CD4-positive, alpha-beta T cell treated with Interleukin-17A for 4 hours (primary cell): Measurements from ENCODE around the gene CIAO1.
"Not testable (repeated sequence)": the region's sequence is repeated elsewhere in the genome, so short reads cannot be mapped to it uniquely, and the experiment has no call there.

Experiments used
- DNase-seq: peaks from one replicate; pipeline ENCODE4 v3.0.0-alpha.2; 2020; ENCODE audit warnings: mixed read lengths

The CIAO1 gene

DNA sequence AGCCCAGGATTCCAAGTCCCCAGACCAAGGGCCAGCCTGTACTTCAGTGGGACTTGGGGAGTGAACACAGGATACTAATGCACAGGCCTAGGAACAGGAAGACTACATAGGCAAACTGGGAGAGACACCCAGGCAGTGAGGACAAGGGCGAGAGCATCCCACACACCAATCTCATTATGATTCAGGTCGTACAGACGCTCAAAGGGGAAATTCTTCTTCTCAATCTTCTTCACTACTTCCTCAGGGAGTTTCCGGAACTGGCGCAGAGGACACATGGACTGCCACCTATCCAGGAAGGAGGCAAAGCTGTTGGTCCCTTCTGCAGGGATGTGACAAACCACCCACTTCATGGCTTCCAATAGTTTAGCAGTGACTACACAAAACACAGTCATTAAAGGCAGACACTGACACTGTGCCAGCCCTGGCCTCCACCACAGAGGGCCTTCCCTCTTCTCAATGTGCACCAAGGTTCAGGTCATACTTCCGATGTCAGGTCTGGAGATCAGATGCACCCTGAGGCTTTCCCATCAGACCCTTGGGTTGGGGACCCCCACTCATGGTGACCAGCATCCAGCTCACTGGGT lies 21.3 kb downstream of the CIAO1 start:
- DNase-seq, result no peak

DNA sequence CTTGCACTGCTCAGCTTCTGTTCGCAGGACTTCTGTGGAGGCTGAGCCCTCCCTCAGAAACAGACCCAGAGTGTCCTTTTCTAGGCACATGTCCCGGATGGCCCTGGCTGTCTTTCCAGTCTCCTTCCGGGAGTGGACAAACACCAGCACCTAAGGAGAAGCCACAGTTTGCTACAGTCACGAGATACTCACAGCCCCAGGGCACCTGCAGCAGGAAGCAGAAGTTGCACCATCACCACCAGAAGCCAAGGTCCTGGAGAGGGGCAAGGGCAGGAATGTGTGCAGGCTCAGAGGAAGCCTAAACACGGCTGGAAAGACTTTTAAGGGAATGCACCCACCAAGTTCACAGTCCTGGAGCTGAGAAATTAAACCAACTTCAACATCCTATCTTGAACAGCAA lies 25.7 kb downstream of the CIAO1 start:
- DNase-seq, result no peak

DNA sequence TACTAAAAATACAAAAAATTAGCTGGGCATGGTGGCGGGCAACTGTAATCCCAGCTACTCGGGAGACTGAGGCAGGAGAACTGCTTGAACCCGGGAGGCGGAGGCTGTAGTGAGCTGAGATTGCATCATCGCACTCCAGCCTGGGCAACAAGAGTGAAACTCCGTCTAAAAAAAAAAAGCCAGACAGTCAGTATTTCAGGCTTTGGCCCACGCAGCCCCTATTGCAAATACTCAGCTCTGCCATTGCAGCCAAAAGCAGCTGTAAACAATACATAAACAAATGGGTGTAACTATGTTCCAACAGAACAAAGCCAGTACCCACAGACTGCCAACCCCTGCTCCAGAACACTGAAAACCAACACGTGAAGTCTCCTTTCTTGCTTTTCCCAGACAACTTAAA lies 28.2 kb downstream of the CIAO1 start:
- not testable (repeated sequence) for DNase-seq

DNA sequence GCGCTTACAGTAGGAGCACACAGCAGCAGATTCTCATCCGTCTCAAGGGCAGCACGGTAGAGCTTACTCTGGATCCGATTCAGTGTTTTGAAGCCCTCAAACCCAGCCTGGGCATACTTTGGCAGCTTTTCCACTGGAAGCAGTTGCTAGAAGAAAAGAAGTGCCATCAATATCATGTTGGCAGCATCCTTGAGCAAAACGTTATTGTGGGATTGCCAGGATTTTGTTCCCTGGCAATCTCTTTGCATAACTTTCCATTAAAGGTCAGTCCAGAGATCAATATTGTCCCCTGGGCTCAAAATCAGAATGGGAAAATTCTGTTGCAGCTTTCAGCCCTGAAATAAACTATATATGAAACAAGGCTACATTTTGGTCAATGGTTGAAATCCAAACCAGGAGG lies 30.9 kb downstream of the CIAO1 start:
- no peak for DNase-seq

DNA sequence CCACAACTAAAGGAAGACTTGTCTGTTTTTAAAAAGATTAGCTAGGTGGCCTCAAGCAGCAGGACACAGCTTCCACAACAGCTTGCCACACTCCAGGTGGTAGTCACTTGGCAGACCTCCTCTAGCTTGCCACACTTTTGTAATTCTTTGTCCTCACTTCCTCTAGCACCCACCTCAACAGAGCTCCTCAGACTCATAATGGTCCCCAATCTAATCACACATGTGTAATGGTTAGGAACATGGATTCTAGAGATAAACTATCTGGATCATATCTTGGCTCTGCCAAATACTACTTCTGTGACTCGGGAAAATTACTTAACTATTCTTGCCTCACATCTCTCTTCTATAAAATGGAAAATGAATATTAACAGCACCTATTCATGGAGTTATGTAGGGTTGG lies 35.8 kb downstream of the CIAO1 start:
- DNase-seq, result no peak

DNA sequence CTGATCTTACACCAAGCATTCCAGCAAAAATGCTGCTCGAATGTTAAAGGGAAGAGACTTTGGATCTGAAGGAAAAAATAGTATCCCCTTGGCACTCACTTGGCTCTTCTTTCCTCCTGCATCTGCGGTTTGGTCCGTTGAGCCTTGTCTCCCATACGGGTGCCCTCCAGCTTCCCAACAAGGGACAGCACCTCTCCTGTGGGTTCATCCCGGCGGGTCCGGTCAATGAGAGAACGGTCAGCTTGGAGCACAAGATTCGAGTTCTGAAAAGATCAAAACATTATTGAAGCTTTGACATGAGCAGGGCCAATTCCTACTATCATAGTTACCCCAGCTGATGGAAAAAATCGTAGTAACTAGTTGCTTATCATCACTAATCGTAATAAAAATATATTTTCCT lies 38.6 kb downstream of the CIAO1 start:
- DNase-seq, result no peak

DNA sequence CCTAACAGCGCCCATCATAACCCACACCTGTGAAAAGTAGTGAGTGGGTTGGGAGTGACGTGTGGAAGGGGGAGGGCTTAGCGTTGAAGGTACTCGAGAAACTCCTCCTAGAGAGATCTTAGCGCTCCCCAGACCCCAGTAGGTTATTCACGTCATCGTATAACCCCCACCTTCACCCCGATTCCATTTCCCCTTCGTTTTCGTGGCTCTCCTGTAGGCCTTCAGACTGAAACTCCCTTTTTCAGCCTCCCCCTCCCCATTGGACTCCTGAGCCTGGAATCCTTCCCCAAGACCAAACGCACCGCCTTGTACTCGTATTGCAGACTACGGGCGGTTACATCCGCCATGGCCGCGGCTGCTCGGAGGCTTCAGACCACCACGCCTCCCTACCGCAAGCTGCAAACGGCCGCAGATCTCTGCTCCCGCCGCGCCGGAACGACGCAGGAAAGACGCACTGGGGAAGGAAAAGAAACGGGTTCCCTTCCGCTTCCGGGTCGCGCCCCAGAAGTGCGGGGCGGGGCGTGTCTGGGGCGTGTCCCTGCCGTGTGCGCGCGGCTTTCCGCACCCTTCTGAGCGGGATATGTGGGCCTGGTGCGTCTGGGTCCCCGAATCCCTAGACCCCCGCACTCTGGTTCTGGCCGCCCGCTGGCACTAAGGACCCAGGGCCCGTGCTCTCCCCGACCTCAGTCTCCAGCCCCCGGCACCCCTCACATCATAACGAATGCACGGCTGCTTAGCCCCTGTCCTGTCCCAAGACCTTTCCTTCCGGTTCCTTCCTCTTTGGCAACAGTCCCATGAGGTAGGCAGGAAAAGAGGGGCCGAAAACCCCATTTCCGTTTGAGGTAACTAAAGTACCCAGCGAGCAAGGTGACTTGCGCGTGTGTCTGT lies 39.3 kb downstream of the CIAO1 start, which contains the start of gene SNRNP200:
Gene SNRNP200, minus strand, starts transcription at position 456 of the 888 bp plus-strand sequence. Its CDS starts 109 bp downstream, at position 347.
- DNase-seq, result peak; percentile 93

DNA sequence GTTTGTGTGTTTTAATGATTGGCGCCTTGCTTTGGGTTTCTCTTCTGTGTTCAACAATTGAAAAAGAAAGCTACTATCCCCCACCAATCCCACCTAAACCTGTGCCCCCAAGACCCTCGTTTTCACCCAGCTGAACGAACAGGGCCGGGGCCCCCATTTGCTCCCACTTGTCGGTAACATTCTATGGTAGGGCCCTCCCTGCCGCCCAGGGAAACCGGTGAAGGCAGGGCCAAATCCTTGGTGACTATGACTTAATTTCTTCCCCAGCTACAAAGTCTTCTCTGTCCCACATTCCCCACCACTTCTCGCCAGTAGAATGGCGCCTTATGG lies 39.9 kb downstream of the CIAO1 start:
- peak; percentile 28 for DNase-seq

DNA sequence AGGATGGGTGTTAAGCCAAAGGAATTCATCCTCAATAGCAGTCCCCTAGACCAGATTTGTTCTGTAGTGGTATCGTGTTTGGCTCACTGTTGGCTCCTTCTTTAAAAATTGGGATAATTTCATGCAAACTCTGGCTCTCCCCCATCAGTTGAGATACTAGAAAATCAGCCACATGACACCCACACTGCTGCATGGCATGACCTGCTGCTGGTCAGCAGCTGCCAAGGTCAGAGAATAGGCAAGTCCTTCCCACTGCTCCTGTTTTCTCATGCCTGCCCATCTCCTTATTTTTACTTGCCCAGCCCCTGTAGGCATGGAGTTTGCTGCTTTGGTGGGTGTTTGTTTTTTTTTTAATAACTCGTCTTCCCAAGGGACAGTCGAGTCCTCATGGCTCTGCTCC lies 40.3 kb downstream of the CIAO1 start:
- no peak for DNase-seq

DNA sequence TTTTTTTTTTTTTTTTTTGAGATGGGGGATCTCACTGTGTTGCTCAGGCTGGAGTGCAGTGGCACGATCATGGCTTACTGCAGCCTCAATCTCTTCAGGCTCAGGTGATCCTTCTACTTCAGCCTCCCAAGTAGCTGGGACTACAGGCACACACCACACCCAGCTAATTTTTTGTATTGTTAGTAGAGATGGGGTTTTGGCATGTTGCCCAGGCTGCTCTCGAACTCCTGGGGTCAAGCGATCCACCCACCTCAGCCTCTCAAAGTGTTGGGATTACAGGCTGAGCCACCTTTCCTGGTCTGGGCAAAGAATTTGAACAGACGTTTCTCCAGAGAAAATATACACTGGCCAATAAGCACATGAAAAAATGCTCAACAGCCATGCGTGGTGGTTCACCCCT lies 42.2 kb downstream of the CIAO1 start:
- DNase-seq, result no peak

DNA sequence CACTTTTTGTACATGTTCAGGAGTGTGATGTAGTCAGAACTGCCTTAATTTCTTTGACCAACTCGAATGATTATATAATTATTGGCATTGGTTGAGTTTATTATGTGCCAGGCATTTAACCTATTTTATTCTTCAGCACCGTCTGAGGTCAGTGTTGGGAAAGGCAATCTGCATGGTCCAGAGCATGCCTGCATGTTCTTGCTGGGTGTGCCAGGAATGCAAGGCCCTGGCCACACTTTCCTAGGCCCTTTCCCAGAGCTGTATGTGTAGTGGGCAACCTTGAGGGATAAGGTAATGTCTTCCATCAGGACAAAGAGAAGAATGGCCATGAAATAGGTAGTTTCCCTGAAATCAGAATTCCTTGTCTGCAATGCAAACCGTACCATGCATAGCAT lies 49.0 kb downstream of the CIAO1 start:
- no peak for DNase-seq

DNA sequence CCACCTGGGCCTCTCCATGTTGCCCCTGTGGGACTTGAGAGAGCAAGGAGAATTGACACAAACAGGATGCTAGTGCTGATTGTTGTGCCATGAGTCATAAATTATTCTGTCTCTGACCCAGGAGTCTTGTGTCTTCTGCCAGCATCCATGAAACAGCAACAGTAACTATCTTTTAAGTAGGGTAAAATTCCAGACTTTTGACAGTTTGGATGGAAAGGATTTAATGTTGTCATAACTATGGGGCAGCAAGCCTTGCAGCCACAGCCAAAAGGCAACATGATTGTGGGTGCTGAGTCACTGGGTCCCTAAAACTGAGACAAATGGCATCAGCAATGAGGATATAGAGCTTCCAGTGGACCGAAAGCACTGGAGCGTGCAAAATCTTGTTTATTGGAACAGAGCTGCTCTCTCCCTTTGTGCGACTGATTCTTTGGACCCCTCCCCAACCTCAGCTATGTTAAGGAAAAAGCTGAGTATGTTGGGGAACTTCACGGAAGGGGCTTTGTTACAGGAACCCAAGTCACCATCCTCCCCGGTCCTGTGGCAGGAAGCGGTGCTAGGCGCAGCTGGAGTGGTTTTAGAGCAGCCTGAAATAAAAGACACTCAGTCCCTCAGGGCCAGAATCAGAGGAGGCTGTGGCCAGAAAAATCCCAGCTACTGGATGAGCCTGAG lies 49.5 kb downstream of the CIAO1 start:
- peak; percentile 35 for DNase-seq

DNA sequence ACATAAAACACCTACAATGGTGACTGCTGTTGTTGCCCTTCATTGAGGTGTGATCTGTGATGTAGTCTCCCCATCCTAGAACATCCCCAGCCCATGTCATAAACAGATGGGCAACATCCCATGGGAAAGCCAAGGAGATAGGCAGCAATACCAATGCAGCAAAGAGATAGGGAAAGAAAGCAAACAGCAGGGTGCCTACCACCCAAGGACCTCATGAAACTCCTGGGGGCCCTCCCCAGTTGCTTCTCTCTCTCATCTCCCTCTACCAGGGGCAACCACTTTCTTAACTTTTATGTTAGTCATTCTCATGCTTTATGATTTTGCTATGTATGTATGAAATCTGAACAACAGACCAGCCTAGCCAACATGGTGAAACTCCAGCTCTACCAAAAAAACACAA lies 51.0 kb downstream of the CIAO1 start:
- no peak for DNase-seq

DNA sequence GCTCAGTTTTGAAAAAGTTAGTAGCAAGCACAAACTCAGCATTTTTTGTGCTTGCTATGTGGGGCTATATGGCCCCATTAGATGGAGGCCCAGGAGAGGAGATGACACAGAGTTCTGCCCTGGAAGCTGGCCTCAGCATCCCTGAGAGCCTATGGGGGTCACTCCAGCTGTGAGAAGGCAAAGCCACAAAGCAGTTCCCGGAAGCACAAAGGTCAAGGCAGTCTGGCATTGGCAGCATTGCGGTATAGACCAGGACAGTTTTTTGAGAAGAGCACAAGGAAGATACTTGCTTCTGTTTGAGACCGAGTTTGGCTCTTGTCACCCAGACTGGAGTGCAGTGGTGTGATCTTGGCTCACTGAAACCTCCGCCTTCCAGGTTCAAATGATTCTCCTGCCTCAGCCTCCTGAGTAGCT lies 51.6 kb downstream of the CIAO1 start:
- no peak for DNase-seq

DNA sequence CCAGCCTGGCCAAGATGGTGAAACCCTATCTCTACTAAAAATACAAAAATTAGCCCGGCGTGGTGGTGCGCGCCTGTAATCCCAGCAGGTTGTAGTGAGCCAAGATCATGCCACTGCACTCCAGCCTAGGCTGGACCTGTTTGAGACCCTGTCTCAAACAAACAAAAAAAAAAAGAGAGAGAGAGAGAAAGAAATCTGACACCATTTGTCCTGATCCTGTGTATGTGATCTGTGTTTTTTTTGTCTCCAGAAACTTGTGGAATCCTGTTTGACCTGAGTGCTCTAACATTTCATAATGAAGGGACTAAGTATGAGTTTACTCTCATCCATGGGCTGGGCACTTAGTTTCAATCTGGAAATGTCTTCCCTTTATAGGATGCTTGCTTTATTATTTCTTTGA lies 52.7 kb downstream of the CIAO1 start:
- no peak for DNase-seq

DNA sequence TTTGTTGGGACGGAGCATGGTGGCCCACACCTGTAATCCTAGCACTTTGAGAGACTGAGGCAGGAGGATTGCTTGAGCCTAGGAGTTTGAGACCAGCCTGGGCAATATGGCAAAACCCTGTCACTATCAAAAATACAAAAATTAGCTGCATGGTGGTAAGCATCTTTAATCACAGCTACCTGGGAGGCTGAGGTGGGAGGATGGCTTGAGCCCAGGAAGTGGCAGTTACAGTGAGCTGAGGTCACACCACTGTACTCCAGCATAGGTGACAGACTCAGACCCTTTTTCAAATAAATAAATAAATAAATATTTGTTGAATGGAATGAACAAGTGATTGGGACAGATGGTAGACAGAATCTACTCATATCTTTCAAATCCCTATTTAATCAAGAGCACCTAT lies 53.4 kb downstream of the CIAO1 start:
- DNase-seq, result no peak

DNA sequence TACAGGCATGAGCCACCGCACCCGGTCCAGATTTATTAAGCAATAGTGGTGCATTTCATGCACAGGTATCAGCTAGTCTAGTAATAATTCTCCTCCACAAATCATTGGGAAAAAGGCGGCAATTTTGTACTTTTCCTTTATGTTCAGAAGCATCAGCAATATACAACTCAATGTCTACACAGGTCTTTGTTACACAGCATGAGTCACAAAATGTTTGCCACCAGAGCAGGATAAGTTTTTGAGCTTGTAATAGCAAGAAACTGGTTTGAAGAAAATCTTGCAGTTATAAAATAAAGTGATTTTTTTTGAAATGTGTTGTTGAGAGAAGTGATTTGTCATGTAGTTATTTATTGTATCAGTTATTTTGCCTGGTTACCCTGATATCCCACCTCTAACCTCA lies 54.3 kb downstream of the CIAO1 start:
- no peak for DNase-seq

DNA sequence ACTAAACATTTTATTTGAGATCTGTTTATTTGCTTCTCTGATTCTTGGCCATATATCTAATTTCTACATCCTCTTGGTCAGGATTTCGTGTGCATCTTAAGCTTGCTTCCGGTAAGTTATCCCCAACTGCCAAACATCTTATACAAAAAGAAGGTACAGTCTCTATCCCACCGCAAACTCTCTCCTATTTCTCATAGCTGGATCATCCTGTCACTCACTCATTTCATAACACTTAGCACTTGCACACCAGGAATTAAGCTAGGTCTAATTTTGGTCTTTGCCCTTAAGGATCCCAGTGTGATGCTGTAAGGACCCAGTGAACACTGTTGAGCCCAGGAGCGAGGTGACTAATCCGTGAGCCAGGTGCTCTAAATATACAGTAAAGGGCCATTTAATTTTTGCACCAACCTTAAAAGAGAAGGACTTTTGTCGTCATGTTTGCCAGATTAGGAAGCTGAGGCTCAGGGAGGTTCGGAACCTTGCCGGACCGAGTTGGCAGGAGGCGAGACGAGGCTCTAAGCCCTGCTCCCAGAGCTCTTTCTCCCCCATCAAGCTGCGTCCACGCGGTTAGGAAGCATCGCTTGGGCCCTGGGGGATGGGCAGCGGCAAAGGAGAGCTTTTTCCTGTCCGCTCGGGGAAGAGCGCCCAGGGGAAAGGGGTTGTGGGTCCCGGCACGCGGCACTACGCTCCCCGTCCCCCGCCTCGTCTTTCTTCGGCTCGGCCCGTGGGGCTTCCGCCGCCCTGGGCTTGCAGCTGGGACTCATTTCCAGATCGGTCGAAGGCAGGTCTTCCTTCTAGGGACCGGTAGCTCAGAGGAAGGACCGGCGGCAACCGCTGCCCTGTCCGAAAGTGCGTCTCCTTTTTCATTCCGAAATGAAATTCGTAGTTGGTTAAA lies 55.0 kb downstream of the CIAO1 start:
- DNase-seq, result peak; percentile 48
